ENCODE data around the gene CRLF1. TPM values are rescaled to one million over a fixed set of nuclear protein-coding genes. Genes with fewer than 3 reads are reported as not detected.

The CRLF1 gene
- total RNA-seq, 8 experiments from 2014 or later, result 1.5 to 18.3 (median 4.7) TPM

GRCh38 chr19:18610556-18611326, 4.1 kb upstream of the CRLF1 start:
- WGBS, 10 experiments, result 0 to 25% (median 7%) methylated on average over 1 to 4 of the region's 45 CpGs; no CpG with 5 or more reads in 6 of the 10 experiments
- Histone ChIP-seq H3K4me3 (peak overlapping the region in 4 of 5 donors; percentile 53 to 97 (median 72)), H3K27ac (no peak overlapping the region), H3K4me1 (replicated peaks in 1 of 2) (peaks cover 25 to 35% of the 10 kb centered on the region in 2 donors)
- in situ Hi-C loops (cut with MboI; ENCODE audit: low pct_unique_long_range_greater_than_20kb in 2 of 9, low sequenced_read_pairs in 9 of 9, unreplicated experiment in 9 of 9), result no loop called here
- ATAC-seq (replicated peaks in 6 of 8), result no peak

DNA sequence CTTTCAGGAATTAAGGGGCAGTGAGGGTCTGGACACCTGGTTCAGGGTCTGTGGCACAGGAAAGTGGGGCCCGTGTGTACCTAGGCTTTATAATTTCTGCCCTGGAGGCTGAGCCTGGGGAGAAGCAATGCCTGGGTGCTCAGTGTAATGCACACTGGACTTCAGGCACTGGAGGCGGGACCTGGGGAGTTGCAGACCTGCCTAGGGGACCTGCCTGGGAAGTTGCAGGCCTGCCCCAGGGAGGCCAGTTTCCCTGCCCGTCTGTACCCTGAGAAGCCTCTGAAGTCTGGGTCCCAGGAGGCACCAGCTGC, 3.6 kb upstream of the CRLF1 start:
- H3K4me1 ChIP-seq (replicated peaks in 1 of 2), result peaks cover 25 to 36% of the 10 kb centered on the region in 2 donors
- ATAC-seq (replicated peaks in 6 of 8), result no peak
- 0 to 83% (median 80%) methylated on average over 1 of the region's 3 CpGs; no CpG with 5 or more reads in 7 of the 10 experiments for WGBS, 10 experiments
- in situ Hi-C loops (cut with MboI; ENCODE audit: low pct_unique_long_range_greater_than_20kb in 2 of 9, low sequenced_read_pairs in 9 of 9, unreplicated experiment in 9 of 9), result no loop called here
- no peak overlapping the region for H3K4me3 ChIP-seq
- no peak overlapping the region for H3K27ac ChIP-seq

- in situ Hi-C loops (cut with MboI; ENCODE audit: low pct_unique_long_range_greater_than_20kb in 2 of 9, low sequenced_read_pairs in 9 of 9, unreplicated experiment in 9 of 9), result no loop called here
- WGBS, 10 experiments, result 0% methylated on average over 1 of the region's 2 CpGs; no CpG with 5 or more reads in 5 of the 10 experiments
These were observed 3.1 kb upstream of the CRLF1 start for GRCh38 chr19:18609717-18610051.

GRCh38 chr19:18608805-18609716, 2.5 kb upstream of the CRLF1 start:
- 20 to 87% (median 54%) methylated on average over 1 to 3 of the region's 9 CpGs; no CpG with 5 or more reads in 2 of the 10 experiments for WGBS, 10 experiments
- in situ Hi-C loops (cut with MboI; ENCODE audit: low pct_unique_long_range_greater_than_20kb in 2 of 9, low sequenced_read_pairs in 9 of 9, unreplicated experiment in 9 of 9), result no loop called here
- no peak overlapping the region for H3K27ac ChIP-seq
- peaks cover 25 to 44% of the 10 kb centered on the region in 2 donors for H3K4me1 ChIP-seq (replicated peaks in 1 of 2)
- H3K4me3 ChIP-seq, result no peak overlapping the region
- no peak for ATAC-seq (replicated peaks in 6 of 8)

More at GRCh38 chr19:18609717-18610051, 3.1 kb upstream of the CRLF1 start:
- Histone ChIP-seq H3K4me1 (replicated peaks in 1 of 2) (peaks cover 25 to 38% of the 10 kb centered on the region in 2 donors), H3K27ac (no peak overlapping the region), H3K4me3 (no peak overlapping the region)
- no peak for ATAC-seq (replicated peaks in 6 of 8)

DNA sequence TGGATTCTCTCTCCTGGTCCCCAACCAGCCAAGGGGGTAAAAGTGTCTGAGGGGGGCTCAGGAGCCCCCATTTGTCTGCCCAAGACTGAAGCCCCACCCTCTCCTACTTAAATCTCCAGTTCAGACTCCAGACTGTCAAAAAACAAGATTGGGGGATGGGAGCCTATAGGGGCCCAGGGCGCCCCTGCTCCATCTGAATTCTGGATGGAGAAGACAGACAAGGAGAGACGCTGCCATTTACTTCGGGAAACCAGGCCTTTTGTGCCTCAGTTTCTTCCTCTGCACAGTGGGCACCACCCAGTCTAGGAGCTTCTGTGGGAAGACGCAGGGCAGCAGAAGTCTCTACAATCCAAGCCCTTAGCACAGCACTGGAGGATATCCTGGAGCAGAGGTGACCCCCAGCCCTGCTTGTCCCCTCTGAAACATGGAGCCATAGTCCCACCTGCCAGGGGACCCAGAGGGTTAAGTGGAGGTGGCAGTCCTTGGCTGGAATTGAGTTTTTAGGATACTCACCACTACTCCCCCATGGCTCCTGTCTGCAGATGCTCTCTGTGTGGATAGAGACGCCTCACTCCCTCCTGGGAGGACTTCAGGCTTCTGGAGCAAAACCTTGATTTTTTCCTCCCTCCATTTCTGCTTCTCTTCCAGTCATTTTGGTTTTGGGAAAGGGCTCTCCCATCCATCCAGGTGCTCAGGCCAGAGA, 1.7 kb upstream of the CRLF1 start:
- WGBS, 10 experiments, result 0 to 28% (median 20%) methylated on average over 1 to 3 of the region's 5 CpGs; no CpG with 5 or more reads in 3 of the 10 experiments
- Histone ChIP-seq H3K27ac (no peak overlapping the region), H3K4me3 (no peak overlapping the region), H3K4me1 (replicated peaks in 1 of 2) (peaks cover 19 to 44% of the 10 kb centered on the region in 2 donors)
- ATAC-seq (replicated peaks in 6 of 8), result no peak
- in situ Hi-C loops (cut with MboI; ENCODE audit: low pct_unique_long_range_greater_than_20kb in 2 of 9, low sequenced_read_pairs in 9 of 9, unreplicated experiment in 9 of 9), result no loop called here

DNA sequence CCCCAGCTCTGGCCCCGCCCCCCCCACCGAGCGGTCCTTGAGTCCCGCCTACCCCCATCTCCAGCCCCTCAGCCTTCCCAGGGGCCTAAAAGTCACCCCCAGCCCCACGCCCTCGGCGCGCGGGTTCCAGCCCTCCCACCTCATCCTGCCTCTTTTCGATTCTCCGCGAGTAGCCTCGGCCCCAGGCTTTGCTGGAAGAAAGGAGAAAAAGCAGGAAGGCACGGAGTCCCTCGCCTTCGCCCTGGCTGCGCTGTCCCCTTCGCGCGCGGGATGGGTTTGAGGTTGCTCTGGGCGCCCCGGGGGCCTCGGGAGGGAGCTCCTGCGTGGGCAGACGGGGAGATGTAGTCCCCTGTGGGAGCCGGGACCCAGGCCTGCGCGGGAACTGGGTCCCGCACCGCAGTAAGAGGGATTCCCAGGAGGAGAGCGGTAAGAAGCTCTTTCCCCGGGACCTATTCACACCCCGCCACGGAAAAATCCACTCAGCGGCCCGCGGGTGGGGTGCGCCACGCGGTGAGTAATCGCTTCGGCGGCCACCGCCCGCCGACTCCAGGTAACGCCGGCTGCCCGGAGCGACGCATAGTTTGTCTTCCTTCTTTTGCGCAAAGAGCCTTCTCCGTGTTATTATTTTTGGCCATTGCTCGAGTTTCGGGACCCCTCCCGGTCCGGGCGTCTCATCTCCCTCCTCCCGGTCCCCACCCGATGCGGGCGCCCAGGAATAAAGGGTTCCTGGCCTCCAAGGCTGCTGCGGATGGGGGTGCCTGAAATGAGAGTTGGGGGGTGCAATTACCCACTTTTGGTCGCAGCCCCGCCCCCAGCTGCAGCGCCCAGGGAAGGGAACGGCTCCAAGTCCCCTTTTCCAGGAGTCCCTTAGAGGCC, 865 bp upstream of the CRLF1 start:
- no peak for ATAC-seq (replicated peaks in 6 of 8)
- 0 to 13% (median 0%) methylated on average over 1 to 14 of the region's 68 CpGs; no CpG with 5 or more reads in 4 of the 10 experiments for WGBS, 10 experiments
- Histone ChIP-seq H3K4me1 (replicated peaks in 1 of 2) (peaks cover 19 to 44% of the 10 kb centered on the region in 2 donors), H3K4me3 (no peak overlapping the region), H3K27ac (no peak overlapping the region)
- in situ Hi-C loops (cut with MboI; ENCODE audit: low pct_unique_long_range_greater_than_20kb in 2 of 9, low sequenced_read_pairs in 9 of 9, unreplicated experiment in 9 of 9), result no loop called here

DNA sequence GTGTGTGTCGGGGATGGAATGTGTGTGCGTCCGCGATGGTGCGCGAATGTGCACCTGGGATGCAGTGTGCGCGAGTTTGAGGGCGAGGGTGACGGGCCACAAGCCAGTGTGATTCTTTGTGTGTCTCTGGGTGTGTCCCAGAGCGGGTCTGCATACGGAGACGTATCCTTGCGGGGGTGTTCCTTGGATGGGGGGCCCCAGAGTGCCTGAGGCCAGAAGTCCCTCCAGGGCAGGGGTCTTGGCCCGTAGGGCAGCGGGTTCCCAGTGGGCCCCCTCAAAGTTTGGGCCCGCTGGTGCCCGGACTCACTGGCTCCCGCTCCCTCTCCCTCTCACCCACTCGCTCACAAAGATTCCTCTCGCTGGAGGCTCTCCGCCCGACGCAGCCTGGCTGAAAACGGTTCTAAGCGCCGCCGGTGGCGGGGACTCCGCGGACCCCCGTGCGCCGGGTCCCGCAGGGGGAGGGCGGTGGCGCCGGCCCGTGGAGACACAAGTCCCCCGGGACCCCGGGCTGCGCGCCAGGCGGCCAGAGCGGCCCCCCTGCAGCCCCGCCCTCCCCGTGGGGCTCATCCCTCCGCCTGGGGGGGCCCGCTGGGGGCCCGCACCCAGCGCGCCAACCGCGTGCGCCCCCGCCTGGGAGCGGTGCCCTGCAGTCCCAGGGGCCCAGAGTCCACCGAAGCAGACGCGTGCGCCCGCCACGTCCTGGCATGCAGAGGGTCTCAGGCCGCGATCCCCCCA, 886 bp downstream of the CRLF1 start:
- in situ Hi-C loops (cut with MboI; ENCODE audit: low pct_unique_long_range_greater_than_20kb in 2 of 9, low sequenced_read_pairs in 9 of 9, unreplicated experiment in 9 of 9), result no loop called here
- peak in 3 of 8 experiments; percentile 3 to 27 (median 15) for ATAC-seq (replicated peaks in 6 of 8)
- H3K27ac ChIP-seq, result no peak overlapping the region
- no peak overlapping the region for H3K4me3 ChIP-seq
- peaks cover 5 to 35% of the 10 kb centered on the region in 2 donors for H3K4me1 ChIP-seq (replicated peaks in 1 of 2)
- 5 to 20% (median 15%) methylated on average over 2 to 11 of the region's 65 CpGs; no CpG with 5 or more reads in 7 of the 10 experiments for WGBS, 10 experiments

- Histone ChIP-seq H3K4me3 (no peak overlapping the region), H3K27ac (no peak overlapping the region), H3K4me1 (replicated peaks in 1 of 2) (peaks cover 4 to 29% of the 10 kb centered on the region in 2 donors)
- WGBS, 10 experiments, result 6 to 8% methylated on average over 3 to 4 of the region's 17 CpGs; no CpG with 5 or more reads in 8 of the 10 experiments
- ATAC-seq (replicated peaks in 6 of 8), result no peak
- in situ Hi-C loops (cut with MboI; ENCODE audit: low pct_unique_long_range_greater_than_20kb in 2 of 9, low sequenced_read_pairs in 9 of 9, unreplicated experiment in 9 of 9), result no loop called here
These were observed 1.4 kb downstream of the CRLF1 start for GRCh38 chr19:18605196-18605545.

DNA sequence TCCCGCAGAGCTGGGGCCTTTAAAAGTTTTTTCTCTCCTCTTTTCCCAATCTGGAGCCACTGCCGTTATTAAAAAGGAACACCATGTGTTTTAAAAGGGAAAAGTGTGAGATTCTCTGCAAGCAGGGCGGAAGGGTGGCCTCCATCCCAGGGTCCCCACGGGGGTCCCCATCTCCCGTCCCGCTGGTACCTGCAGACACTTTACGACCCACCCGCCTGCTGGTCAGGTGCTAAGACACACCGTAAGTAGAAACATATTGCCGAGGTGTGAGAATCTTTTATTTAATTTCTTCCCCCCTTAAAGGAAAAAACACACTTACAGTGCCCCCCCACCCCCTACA, 1.8 kb downstream of the CRLF1 start:
- Histone ChIP-seq H3K4me1 (replicated peaks in 1 of 2) (peaks cover 4 to 28% of the 10 kb centered on the region in 2 donors), H3K4me3 (no peak overlapping the region), H3K27ac (no peak overlapping the region)
- ATAC-seq (replicated peaks in 6 of 8), result no peak
- WGBS, 10 experiments, result 0 to 38% (median 5%) methylated on average over 1 to 7 of the region's 10 CpGs; no CpG with 5 or more reads in 4 of the 10 experiments
- in situ Hi-C loops (cut with MboI; ENCODE audit: low pct_unique_long_range_greater_than_20kb in 2 of 9, low sequenced_read_pairs in 9 of 9, unreplicated experiment in 9 of 9), result no loop called here

DNA sequence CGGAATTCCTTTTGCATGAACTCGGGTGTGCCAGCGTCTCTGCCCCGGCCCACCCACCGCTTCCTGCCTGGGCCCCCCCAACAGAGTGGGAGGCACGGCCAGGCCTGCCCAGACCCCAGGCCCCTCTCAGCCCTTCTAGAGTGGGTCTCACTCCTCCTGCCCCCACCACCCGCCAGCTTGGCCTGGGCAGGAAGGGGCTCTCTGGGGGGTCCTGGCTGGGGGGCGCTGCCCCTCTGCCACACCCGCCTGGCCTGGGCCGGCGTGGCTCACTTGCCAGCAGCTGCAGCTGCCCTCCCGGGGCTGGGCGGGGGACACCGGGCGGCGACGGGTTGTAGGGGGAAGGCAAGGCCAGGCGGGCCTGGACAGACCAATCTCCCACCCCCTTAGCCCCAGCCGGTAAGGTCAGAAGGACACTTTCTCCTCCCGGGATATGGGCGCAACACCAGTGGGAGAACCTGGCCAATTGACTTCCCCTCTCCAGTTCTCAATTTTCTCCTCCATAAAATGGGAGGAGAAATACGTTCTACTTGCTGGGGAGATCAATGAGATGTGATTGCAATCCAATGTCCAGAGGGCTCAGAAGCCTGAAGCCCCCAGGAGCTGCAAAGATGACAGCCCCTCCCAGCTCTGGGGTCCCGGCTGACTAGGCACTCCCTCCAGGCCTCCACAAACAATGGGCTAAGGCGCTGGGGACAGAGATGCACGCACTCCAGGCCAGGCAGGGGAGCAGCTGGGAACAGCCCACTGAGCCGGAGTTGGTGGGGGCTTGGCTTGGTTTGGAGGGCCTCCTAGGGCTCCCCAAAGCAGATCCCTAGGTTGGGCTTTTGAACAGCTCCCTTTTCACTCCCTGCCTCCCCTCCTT, 2.4 kb downstream of the CRLF1 start:
- no peak overlapping the region for H3K27ac ChIP-seq
- 10 to 33% (median 31%) methylated on average over 2 to 4 of the region's 26 CpGs; no CpG with 5 or more reads in 7 of the 10 experiments for WGBS, 10 experiments
- peak in 5 of 8 experiments; percentile 5 to 18 (median 14) for ATAC-seq (replicated peaks in 6 of 8)
- peaks cover 4 to 28% of the 10 kb centered on the region in 2 donors for H3K4me1 ChIP-seq (replicated peaks in 1 of 2)
- H3K4me3 ChIP-seq, result no peak overlapping the region
- in situ Hi-C loops (cut with MboI; ENCODE audit: low pct_unique_long_range_greater_than_20kb in 2 of 9, low sequenced_read_pairs in 9 of 9, unreplicated experiment in 9 of 9), result no loop called here

Measured in motor neuron (in vitro differentiated cells).